GM21423 (cell line): Measurements from ENCODE around the gene HTT.
"Not testable (repeated sequence)": the region's sequence is repeated elsewhere in the genome, so short reads cannot be mapped to it uniquely, and the experiment has no call there.

ENCODE experiments used
- ATAC-seq: cut with Tn5 transposase; IDR thresholded peaks from one replicate; pipeline ENCODE4 v1.9.1; 2021; ENCODE audit warnings: mild to moderate bottlenecking, moderate library complexity; ENCODE audit not compliant: unreplicated experiment

Gene HTT

GRCh38 chr4:3160438-3160837, 86.0 kb downstream of the HTT start:
- ATAC-seq = no peak

GRCh38 chr4:3161044-3161443, 86.6 kb downstream of the HTT start:
- ATAC-seq = not testable (repeated sequence)

GRCh38 chr4:3166434-3166833, 92.0 kb downstream of the HTT start:
- ATAC-seq = not testable (repeated sequence)

GRCh38 chr4:3168029-3168428, 93.5 kb downstream of the HTT start:
- no peak for ATAC-seq

GRCh38 chr4:3174371-3175338, 100.2 kb downstream of the HTT start:
- no peak for ATAC-seq

- no peak for ATAC-seq
These were observed 102.1 kb downstream of the HTT start for GRCh38 chr4:3176367-3177229.

GRCh38 chr4:3177426-3177825, 102.9 kb downstream of the HTT start:
- no peak for ATAC-seq

GRCh38 chr4:3177905-3178304, 103.4 kb downstream of the HTT start:
- ATAC-seq = no peak

GRCh38 chr4:3178351-3178750, 103.9 kb downstream of the HTT start:
- no peak for ATAC-seq

GRCh38 chr4:3179126-3179706, 104.7 kb downstream of the HTT start:
- no peak for ATAC-seq

GRCh38 chr4:3183008-3183407, 108.5 kb downstream of the HTT start:
- no peak for ATAC-seq

GRCh38 chr4:3184725-3185124, 110.2 kb downstream of the HTT start:
- no peak for ATAC-seq

- ATAC-seq = no peak
These were observed 112.1 kb downstream of the HTT start for GRCh38 chr4:3186609-3187008.

GRCh38 chr4:3188118-3188517, 113.6 kb downstream of the HTT start:
- ATAC-seq = no peak

GRCh38 chr4:3189459-3189858, 115.0 kb downstream of the HTT start:
- no peak for ATAC-seq

GRCh38 chr4:3190549-3190948, 116.1 kb downstream of the HTT start:
- no peak for ATAC-seq

GRCh38 chr4:3192188-3192587, 117.7 kb downstream of the HTT start:
- no peak for ATAC-seq

GRCh38 chr4:3192827-3193226, 118.3 kb downstream of the HTT start:
- ATAC-seq = no peak

- no peak for ATAC-seq
These were observed 119.2 kb downstream of the HTT start for GRCh38 chr4:3193531-3194203.

- no peak for ATAC-seq
These were observed 122.3 kb downstream of the HTT start for GRCh38 chr4:3196670-3197359.
